Astrocyte (in vitro differentiated cells and primary cell): ENCODE data around the gene C9orf43.

Experiments
- EZH2 ChIP-seq: IDR thresholded peaks from 2 replicates; pipeline ENCODE4 v1.6.1; 2012; ENCODE audit warnings: mild to moderate bottlenecking, low read length, inconsistent platforms; ENCODE audit not compliant: insufficient read depth
- TF ChIP-seq, protein P1 (sequence below): IDR thresholded peaks from 2 replicates; pipeline ENCODE4 v1.5.1; 2011; ENCODE audit warnings: low read depth, mild to moderate bottlenecking, inconsistent platforms, low read length, moderate library complexity; ENCODE audit not compliant: insufficient read depth

DNA sequence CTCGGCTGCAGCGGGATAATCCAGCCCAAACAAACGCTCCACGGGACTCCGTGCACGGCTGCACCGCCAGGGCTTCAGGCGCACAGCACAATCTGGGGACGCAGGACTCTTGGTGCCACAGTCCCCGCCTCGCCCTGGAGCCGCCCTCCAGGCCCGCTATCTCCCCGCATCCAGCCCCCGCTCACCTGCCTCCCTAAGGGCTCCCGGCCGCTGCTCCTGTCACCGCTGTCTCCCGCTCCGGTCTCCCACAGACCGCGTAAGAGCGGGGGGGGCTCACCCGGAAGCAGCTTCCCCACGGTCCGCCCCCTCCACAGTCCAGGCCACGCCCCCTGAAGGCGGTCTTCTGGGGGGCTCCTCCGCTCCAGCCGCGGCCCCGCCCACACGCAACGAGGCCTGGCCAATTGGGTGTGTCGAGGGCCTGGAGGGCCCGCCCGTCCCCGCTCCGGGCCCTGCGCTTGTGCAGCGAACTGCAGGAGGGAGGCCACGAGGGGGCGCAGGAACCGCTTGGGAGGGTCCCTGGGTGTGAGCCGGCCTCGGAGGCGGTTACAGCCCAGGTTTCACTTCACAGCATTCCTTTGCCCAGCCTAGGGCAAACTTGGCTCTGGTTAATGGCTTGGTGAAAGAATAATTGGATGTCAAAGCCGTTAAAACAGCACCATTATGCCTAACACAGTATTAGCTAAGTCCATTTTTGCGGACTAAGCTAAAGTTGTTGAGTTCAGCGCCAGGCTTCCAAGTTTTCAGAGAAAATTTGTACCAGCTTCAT is 9.3 kb upstream of the C9orf43 start, which contains the start of gene ALAD:
- TF ChIP-seq, protein P1, sequence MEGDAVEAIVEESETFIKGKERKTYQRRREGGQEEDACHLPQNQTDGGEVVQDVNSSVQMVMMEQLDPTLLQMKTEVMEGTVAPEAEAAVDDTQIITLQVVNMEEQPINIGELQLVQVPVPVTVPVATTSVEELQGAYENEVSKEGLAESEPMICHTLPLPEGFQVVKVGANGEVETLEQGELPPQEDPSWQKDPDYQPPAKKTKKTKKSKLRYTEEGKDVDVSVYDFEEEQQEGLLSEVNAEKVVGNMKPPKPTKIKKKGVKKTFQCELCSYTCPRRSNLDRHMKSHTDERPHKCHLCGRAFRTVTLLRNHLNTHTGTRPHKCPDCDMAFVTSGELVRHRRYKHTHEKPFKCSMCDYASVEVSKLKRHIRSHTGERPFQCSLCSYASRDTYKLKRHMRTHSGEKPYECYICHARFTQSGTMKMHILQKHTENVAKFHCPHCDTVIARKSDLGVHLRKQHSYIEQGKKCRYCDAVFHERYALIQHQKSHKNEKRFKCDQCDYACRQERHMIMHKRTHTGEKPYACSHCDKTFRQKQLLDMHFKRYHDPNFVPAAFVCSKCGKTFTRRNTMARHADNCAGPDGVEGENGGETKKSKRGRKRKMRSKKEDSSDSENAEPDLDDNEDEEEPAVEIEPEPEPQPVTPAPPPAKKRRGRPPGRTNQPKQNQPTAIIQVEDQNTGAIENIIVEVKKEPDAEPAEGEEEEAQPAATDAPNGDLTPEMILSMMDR, result peak; percentile 89
- TF ChIP-seq EZH2, result no peak
